Suprapubic skin (tissue), 3 donors: ENCODE data around the gene UGGT1.

Experiments used
- POLR2A ChIP-seq, 2 donors: fragments of 450-650 bp; IDR thresholded peaks; one replicate each; pipeline ENCODE4 v1.6.1; 2017; ENCODE audit warnings: antibody characterized with exemption in 2 of 2, mild to moderate bottlenecking in 2 of 2, moderate library complexity in 2 of 2
- TF ChIP-seq, protein P1 (sequence below), 2 donors: fragments of 200-600 bp in 1 of 2; fragments of 450-650 bp in 1 of 2; sonication (generic) in 1 of 2; IDR thresholded peaks; one replicate each; pipeline ENCODE4 v1.5.1; 2016 to 2019; ENCODE audit warnings: antibody characterized with exemption in 2 of 2, mild to moderate bottlenecking in 1 of 2, moderate library complexity in 1 of 2

DNA sequence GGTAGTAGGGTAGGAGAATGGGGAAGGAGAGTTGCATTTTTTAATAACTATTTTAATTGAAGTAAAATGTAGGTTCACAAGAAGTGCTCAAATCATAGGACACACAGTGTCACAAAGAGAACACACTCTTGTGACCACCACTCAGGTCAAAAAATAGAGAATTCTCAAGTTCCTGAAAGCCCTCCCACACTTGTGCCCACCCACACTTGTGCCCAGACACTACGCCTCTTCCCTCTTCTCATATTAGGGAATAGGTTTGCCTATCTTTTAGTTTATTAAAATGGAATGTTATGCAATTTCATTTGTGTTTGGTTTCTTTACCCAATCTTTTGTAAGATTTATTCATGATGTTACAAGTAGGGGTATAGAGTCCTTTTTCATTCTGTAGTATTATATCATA is 67.2 kb downstream of the UGGT1 start:
- TF ChIP-seq, protein P1, sequence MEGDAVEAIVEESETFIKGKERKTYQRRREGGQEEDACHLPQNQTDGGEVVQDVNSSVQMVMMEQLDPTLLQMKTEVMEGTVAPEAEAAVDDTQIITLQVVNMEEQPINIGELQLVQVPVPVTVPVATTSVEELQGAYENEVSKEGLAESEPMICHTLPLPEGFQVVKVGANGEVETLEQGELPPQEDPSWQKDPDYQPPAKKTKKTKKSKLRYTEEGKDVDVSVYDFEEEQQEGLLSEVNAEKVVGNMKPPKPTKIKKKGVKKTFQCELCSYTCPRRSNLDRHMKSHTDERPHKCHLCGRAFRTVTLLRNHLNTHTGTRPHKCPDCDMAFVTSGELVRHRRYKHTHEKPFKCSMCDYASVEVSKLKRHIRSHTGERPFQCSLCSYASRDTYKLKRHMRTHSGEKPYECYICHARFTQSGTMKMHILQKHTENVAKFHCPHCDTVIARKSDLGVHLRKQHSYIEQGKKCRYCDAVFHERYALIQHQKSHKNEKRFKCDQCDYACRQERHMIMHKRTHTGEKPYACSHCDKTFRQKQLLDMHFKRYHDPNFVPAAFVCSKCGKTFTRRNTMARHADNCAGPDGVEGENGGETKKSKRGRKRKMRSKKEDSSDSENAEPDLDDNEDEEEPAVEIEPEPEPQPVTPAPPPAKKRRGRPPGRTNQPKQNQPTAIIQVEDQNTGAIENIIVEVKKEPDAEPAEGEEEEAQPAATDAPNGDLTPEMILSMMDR (IDR thresholded peaks at IDR 0.05): no peak
- no peak for TF ChIP-seq POLR2A (IDR thresholded peaks at IDR 0.05)
